PC-3 (cell line): ENCODE data around the gene CELA3B.

Experiments used
- CTCF ChIP-seq: fragments of 300-600 bp; sonication (generic); conservative IDR thresholded peaks from 2 replicates; pipeline ENCODE4 v1.5.1; 2017; ENCODE audit warnings: antibody characterized with exemption, low read depth, mild to moderate bottlenecking, low read length
- EZH2 ChIP-seq: fragments of 300-600 bp; sonication (generic); IDR thresholded peaks from one replicate; pipeline ENCODE4 v1.6.1; 2017; ENCODE audit warnings: antibody characterized with exemption, mild to moderate bottlenecking, low read length; ENCODE audit not compliant: unreplicated experiment
- EZH2phosphoT487 ChIP-seq: fragments of 300-600 bp; sonication (generic); IDR thresholded peaks from 2 replicates; pipeline ENCODE4 v1.6.1; 2018; ENCODE audit warnings: mild to moderate bottlenecking, antibody characterized with exemption, low read length, borderline replicate concordance

GRCh38 chr1:22038036-22038435, 61.2 kb downstream of the CELA3B start:
- TF ChIP-seq CTCF (no peak), EZH2phosphoT487 (no peak), EZH2 (no peak)
